ENCODE results near the gene SLC25A48. TPM values are rescaled to one million over a fixed set of nuclear protein-coding genes. Genes with fewer than 3 reads are reported as not detected.

SLC25A48 gene
- total and polyA plus RNA-seq, 2 of the 4 experiments (the other 2 are of a cell fraction) = not detected

DNA sequence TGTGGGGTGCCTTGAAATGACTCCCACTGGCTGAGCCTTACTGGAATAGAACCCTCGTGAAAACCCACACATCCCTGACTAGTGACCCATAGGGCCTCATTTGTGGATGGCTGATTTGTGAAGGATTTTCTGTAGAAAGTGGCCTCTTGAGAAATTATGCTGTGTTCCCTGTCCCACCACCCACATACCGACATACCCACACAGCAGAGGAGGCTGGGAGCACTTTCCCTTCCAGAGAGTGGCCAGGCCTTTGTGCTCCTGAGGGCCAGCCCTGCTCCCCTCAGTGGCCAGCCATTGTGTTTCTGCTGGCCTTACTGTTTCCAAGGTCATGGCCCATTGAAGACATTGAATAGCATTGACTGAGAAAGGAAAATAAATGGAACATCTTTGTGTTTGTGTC is 31.6 kb downstream of the SLC25A48 start:
- no peak for TF ChIP-seq NFE2L2 (IDR thresholded peaks at IDR 0.05; ENCODE audit: low read depth, low read length)
- TF ChIP-seq MXI1 (IDR thresholded peaks at IDR 0.05; ENCODE audit: borderline replicate concordance, low read depth, low read length) = no peak
- TF ChIP-seq POLR2A (IDR thresholded peaks at IDR 0.05; ENCODE audit: low read depth, low read length) = no peak
- TF ChIP-seq MAZ (IDR thresholded peaks at IDR 0.05; ENCODE audit: borderline replicate concordance, low read depth, low read length) = no peak
- TF ChIP-seq, protein P1, sequence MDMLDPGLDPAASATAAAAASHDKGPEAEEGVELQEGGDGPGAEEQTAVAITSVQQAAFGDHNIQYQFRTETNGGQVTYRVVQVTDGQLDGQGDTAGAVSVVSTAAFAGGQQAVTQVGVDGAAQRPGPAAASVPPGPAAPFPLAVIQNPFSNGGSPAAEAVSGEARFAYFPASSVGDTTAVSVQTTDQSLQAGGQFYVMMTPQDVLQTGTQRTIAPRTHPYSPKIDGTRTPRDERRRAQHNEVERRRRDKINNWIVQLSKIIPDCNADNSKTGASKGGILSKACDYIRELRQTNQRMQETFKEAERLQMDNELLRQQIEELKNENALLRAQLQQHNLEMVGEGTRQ (IDR thresholded peaks at IDR 0.05; ENCODE audit: low read depth, low read length) = no peak
- no peak for TF ChIP-seq RFX5 (IDR thresholded peaks at IDR 0.05; ENCODE audit: low read depth, low read length)
- no peak for TF ChIP-seq CHD1 (IDR thresholded peaks at IDR 0.05; ENCODE audit: low read depth, low read length)
- TF ChIP-seq ELK1 (IDR thresholded peaks at IDR 0.05; ENCODE audit: borderline replicate concordance, low read depth, low read length) = no peak
- no peak for TF ChIP-seq RCOR1 (IDR thresholded peaks at IDR 0.05; ENCODE audit: insufficient replicate concordance, low read length)
- TF ChIP-seq RAD21 (IDR thresholded peaks at IDR 0.05; ENCODE audit: low read length) = no peak
- TF ChIP-seq BHLHE40 (IDR thresholded peaks at IDR 0.05; ENCODE audit: low read depth, low read length) = no peak
- TF ChIP-seq SMC3 (IDR thresholded peaks at IDR 0.05; ENCODE audit: low read depth, low read length) = no peak
- no peak for TF ChIP-seq MAFK (IDR thresholded peaks at IDR 0.05; ENCODE audit: low read depth, low read length)
- TF ChIP-seq, protein P2, sequence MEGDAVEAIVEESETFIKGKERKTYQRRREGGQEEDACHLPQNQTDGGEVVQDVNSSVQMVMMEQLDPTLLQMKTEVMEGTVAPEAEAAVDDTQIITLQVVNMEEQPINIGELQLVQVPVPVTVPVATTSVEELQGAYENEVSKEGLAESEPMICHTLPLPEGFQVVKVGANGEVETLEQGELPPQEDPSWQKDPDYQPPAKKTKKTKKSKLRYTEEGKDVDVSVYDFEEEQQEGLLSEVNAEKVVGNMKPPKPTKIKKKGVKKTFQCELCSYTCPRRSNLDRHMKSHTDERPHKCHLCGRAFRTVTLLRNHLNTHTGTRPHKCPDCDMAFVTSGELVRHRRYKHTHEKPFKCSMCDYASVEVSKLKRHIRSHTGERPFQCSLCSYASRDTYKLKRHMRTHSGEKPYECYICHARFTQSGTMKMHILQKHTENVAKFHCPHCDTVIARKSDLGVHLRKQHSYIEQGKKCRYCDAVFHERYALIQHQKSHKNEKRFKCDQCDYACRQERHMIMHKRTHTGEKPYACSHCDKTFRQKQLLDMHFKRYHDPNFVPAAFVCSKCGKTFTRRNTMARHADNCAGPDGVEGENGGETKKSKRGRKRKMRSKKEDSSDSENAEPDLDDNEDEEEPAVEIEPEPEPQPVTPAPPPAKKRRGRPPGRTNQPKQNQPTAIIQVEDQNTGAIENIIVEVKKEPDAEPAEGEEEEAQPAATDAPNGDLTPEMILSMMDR (conservative IDR thresholded peaks at IDR 0.05; ENCODE audit: low read depth, low read length) = no peak
- TF ChIP-seq CEBPB (IDR thresholded peaks at IDR 0.05; ENCODE audit: low read depth, low read length) = no peak
- TF ChIP-seq FOS (IDR thresholded peaks at IDR 0.05; ENCODE audit: low read depth, low read length) = no peak
- Histone ChIP-seq H3K4me2 (ENCODE audit: low read depth, low read length) (no peak overlapping the region), H3K36me3 (ENCODE audit: control insufficient read depth, insufficient read depth, low read length) (no peaks in the 10 kb centered on the region), H3K9me3 (ENCODE audit: control insufficient read depth, insufficient read depth, low read length) (no peaks in the 10 kb centered on the region), H3K9me1 (ENCODE audit: insufficient read depth, low read length) (no peaks in the 10 kb centered on the region), H4K8ac (ENCODE audit: low read depth in 2 of 2, low read length in 2 of 2) (no peak overlapping the region), H4K5ac (ENCODE audit: low read depth, low read length) (no peak overlapping the region), H2AFZ (replicated peaks; ENCODE audit: low read length, poor library complexity) (no peak overlapping the region), H3K56ac (ENCODE audit: extremely low read depth, insufficient read depth, low read length) (no peak overlapping the region), H3K27ac (ENCODE audit: insufficient read depth, low read length) (no peak overlapping the region), H3K79me1 (ENCODE audit: low read depth in 1 of 2, low read length in 2 of 2) (no peaks in the 10 kb centered on the region), H2BK20ac (ENCODE audit: low read depth, low read length) (no peak overlapping the region), H2BK5ac (ENCODE audit: low read depth, low read length, poor library complexity, severe bottlenecking) (no peak overlapping the region), H3K4ac (ENCODE audit: low read depth, low read length) (no peak overlapping the region), H3K18ac (ENCODE audit: low read depth, low read length) (no peak overlapping the region), H3K4me3 (ENCODE audit: insufficient read depth, low read depth, low read length) (no peak overlapping the region), H4K20me1 (ENCODE audit: insufficient read depth, low read length) (no peaks in the 10 kb centered on the region), H2BK15ac (ENCODE audit: low read depth, low read length) (no peak overlapping the region), H2AK5ac (ENCODE audit: low read depth, low read length) (no peak overlapping the region), H2AK9ac (replicated peaks; ENCODE audit: low read depth, low read length, poor library complexity) (no peak overlapping the region), H3K23ac (ENCODE audit: low read depth, low read length) (no peak overlapping the region), H4K91ac (ENCODE audit: insufficient read depth, low read depth, low read length) (no peak overlapping the region), H3K9ac (ENCODE audit: low read depth, low read length) (no peak overlapping the region), H3K27me3 (ENCODE audit: control insufficient read depth, insufficient read depth, low read length) (peaks cover 2% of the 10 kb centered on the region), H2BK120ac (ENCODE audit: low read depth, low read length) (no peak overlapping the region), H3K4me1 (ENCODE audit: control insufficient read depth, insufficient read depth, low read length) (no peaks in the 10 kb centered on the region), H3K14ac (replicated peaks; ENCODE audit: low read depth, low read length) (no peak overlapping the region)
- dilution Hi-C loops (cut with HindIII; ENCODE audit: low sequenced_read_pairs, unreplicated experiment) = no loop called here
- WGBS, 2 experiments (ENCODE audit: extremely low coverage in 2 of 2, insufficient read length in 1 of 2) = no CpG with 5 or more reads among the region's 2 CpGs
- BruUV-seq (replicated peaks) = no TSS peak
- CTCF ChIA-PET = no interaction called here
- DNase-seq = no peak
- intact Hi-C loops (cut with micrococcal nuclease) = no loop called here
- POLR2A ChIA-PET (ENCODE audit: unreplicated experiment) = no interaction called here
- ATAC-seq (ENCODE audit: low read depth) = no peak
- in situ Hi-C loops (cut with MboI; ENCODE audit: low sequenced_read_pairs) = no loop called here
